SK-N-SH treated with all-trans-retinoic acid at 6 μM for 48 hours (cell line): ENCODE measurements around the gene FKBP11.

Experiments used
- ATAC-seq: fragments of 200-7000 bp; cut with Tn5 transposase; 3 replicates; pipeline ENCODE4 v1.9.1; 2020; ENCODE audit warnings: mild to moderate bottlenecking, moderate library complexity
- ARNTL ChIP-seq: fragments of 450-650 bp; formaldehyde crosslinking; IDR thresholded peaks from 2 replicates; pipeline ENCODE4 v1.5.0; 2020; ENCODE audit warnings: low read depth, mild to moderate bottlenecking, moderate library complexity, borderline replicate concordance
- BACH2 ChIP-seq: fragments of 250-450 bp; sonication (Bioruptor Pico); IDR thresholded peaks from 2 replicates; pipeline ENCODE4 v1.9.0; 2021; ENCODE audit warnings: mild to moderate bottlenecking, borderline replicate concordance
- CREB5 ChIP-seq: fragments of 250-450 bp; sonication (Bioruptor Pico); IDR thresholded peaks from 2 replicates; pipeline ENCODE4 v1.5.1; 2020; ENCODE audit warnings: low read depth, mild to moderate bottlenecking, moderate library complexity
- CSDC2 ChIP-seq: fragments of 250-450 bp; sonication (Bioruptor Pico); IDR thresholded peaks from 2 replicates; pipeline ENCODE4 v1.5.0; 2020; ENCODE audit warnings: mild to moderate bottlenecking, moderate library complexity
- ESRRG ChIP-seq: fragments of 250-450 bp; sonication (Bioruptor Pico); IDR thresholded peaks from 2 replicates; pipeline ENCODE4 v1.6.1; 2021; ENCODE audit warnings: mild to moderate bottlenecking
- GLIS3 ChIP-seq: fragments of 250-450 bp; sonication (Bioruptor Pico); IDR thresholded peaks from 2 replicates; pipeline ENCODE4 v1.5.0; 2020; ENCODE audit warnings: mild to moderate bottlenecking, moderate library complexity
- ISL1 ChIP-seq: fragments of 250-450 bp; sonication (Bioruptor Pico); IDR thresholded peaks from 2 replicates; pipeline ENCODE4 v2.1.2; 2022; ENCODE audit warnings: mild to moderate bottlenecking, moderate library complexity
- OSR1 ChIP-seq: fragments of 250-450 bp; sonication (Bioruptor Pico); IDR thresholded peaks from 2 replicates; pipeline ENCODE4 v1.8.0; 2022; ENCODE audit warnings: moderate library complexity, mild to moderate bottlenecking, inconsistent platforms
- PATZ1 ChIP-seq: fragments of 250-450 bp; sonication (Bioruptor Pico); IDR thresholded peaks from 2 replicates; pipeline ENCODE4 v1.8.0; 2020; ENCODE audit warnings: mild to moderate bottlenecking, moderate library complexity, borderline replicate concordance
- POU6F1 ChIP-seq: fragments of 250-450 bp; sonication (Bioruptor Pico); IDR thresholded peaks from 2 replicates; pipeline ENCODE4 v1.8.0; 2021; ENCODE audit warnings: low read depth, mild to moderate bottlenecking, moderate library complexity, borderline replicate concordance
- PPARA ChIP-seq: fragments of 250-450 bp; sonication (Bioruptor Pico); IDR thresholded peaks from 2 replicates; pipeline ENCODE4 v1.5.0; 2020; ENCODE audit warnings: mild to moderate bottlenecking, borderline replicate concordance
- RARB ChIP-seq: fragments of 250-450 bp; sonication (Bioruptor Pico); IDR thresholded peaks from 2 replicates; pipeline ENCODE4 v1.8.0; 2021; ENCODE audit warnings: mild to moderate bottlenecking, moderate library complexity
- SNAI2 ChIP-seq: fragments of 250-450 bp; sonication (Bioruptor Pico); IDR thresholded peaks from 2 replicates; pipeline ENCODE4 v1.5.0; 2020; ENCODE audit warnings: mild to moderate bottlenecking, moderate library complexity
- TCF4 ChIP-seq: fragments of 250-450 bp; sonication (Bioruptor Pico); IDR thresholded peaks from 2 replicates; pipeline ENCODE4 v1.8.0; 2021; ENCODE audit warnings: mild to moderate bottlenecking, moderate library complexity, borderline replicate concordance
- TOX ChIP-seq: fragments of 250-450 bp; sonication (Bioruptor Pico); IDR thresholded peaks from 2 replicates; pipeline ENCODE4 v1.8.0; 2021; ENCODE audit warnings: mild to moderate bottlenecking, moderate library complexity, borderline replicate concordance
- TSHZ2 ChIP-seq: fragments of 250-450 bp; sonication (Bioruptor Pico); IDR thresholded peaks from 2 replicates; pipeline ENCODE4 v1.5.0; 2020; ENCODE audit warnings: mild to moderate bottlenecking, moderate library complexity
- ZC3H10 ChIP-seq: fragments of 250-450 bp; sonication (Bioruptor Pico); IDR thresholded peaks from 2 replicates; pipeline ENCODE4 v1.5.1; 2021; ENCODE audit warnings: mild to moderate bottlenecking, moderate library complexity
- ZFP3 ChIP-seq: fragments of 250-450 bp; sonication (Bioruptor Pico); IDR thresholded peaks from 2 replicates; pipeline ENCODE4 v1.5.0; 2020; ENCODE audit warnings: mild to moderate bottlenecking, moderate library complexity
- ZNF565 ChIP-seq: fragments of 450-650 bp; formaldehyde crosslinking; conservative IDR thresholded peaks from 2 replicates; pipeline ENCODE4 v1.5.0; 2020; ENCODE audit warnings: low read depth, mild to moderate bottlenecking, moderate library complexity
- ZNF70 ChIP-seq: fragments of 450-650 bp; formaldehyde crosslinking; IDR thresholded peaks from 2 replicates; pipeline ENCODE4 v1.5.0; 2020; ENCODE audit warnings: mild to moderate bottlenecking, moderate library complexity
- ZNF8 ChIP-seq: fragments of 450-650 bp; formaldehyde crosslinking; IDR thresholded peaks from 2 replicates; pipeline ENCODE4 v1.5.0; 2020; ENCODE audit warnings: mild to moderate bottlenecking, moderate library complexity

Gene FKBP11

GRCh38 chr12:48973531-48973930, 48.2 kb upstream of the FKBP11 start:
- no peak for ATAC-seq
- TF ChIP-seq ISL1 (no peak), BACH2 (CRISPR knock-in tag) (no peak), RARB (no peak), PATZ1 (CRISPR knock-in tag) (no peak), ARNTL (CRISPR knock-in tag) (no peak), ZNF565 (CRISPR knock-in tag) (no peak), POU6F1 (no peak), ZNF8 (CRISPR knock-in tag) (no peak)

- ATAC-seq = no peak
- no peak for TF ChIP-seq PPARA (CRISPR knock-in tag)
These were observed 47.7 kb upstream of the FKBP11 start for GRCh38 chr12:48972952-48973483.

- ATAC-seq = peak; percentile 13
- TF ChIP-seq SNAI2 (CRISPR knock-in tag) (no peak), TCF4 (CRISPR knock-in tag) (no peak), PPARA (CRISPR knock-in tag) (no peak), ZFP3 (CRISPR knock-in tag) (no peak), ZC3H10 (no peak), ARNTL (CRISPR knock-in tag) (no peak), POU6F1 (no peak), CREB5 (CRISPR knock-in tag) (no peak), PATZ1 (CRISPR knock-in tag) (no peak), RARB (no peak), ZNF8 (CRISPR knock-in tag) (no peak), ESRRG (CRISPR knock-in tag) (no peak), TOX (no peak), CSDC2 (CRISPR knock-in tag) (no peak), OSR1 (no peak), GLIS3 (no peak), TSHZ2 (CRISPR knock-in tag) (no peak), ZNF70 (CRISPR knock-in tag) (no peak)
- TF ChIP-seq, all 23 proteins: peak for 0
These were observed 47.1 kb upstream of the FKBP11 start for GRCh38 chr12:48972213-48972951.
